IMR-90 (cell line): ENCODE results near the gene NDST1. TPM values are rescaled to one million over a fixed set of nuclear protein-coding genes. Genes with fewer than 3 reads are reported as not detected.

Experiments
- ATAC-seq: fragments of 200-7000 bp; cut with Tn5 transposase; 2 replicates; pipeline ENCODE4 v1.9.1; 2020; ENCODE audit warnings: low read depth, mild to moderate bottlenecking, moderate library complexity
- BruUV-seq: library from RNA; stranded (reverse); fragments of 400-500 nt; replicated peaks from 2 replicates; lab custom pipeline; 2021; lab: Mats Ljungman, UMichigan
- CTCF ChIA-PET: fragments of 300-600 bp; formaldehyde crosslinking; extraction: SDS; loops from one replicate; lab custom pipeline; 2021; ENCODE audit warnings: antibody characterized with exemption; lab: Yijun Ruan, JAX
- POLR2A ChIA-PET: fragments of 300-600 bp; sonication (Branson Sonifier 250); formaldehyde crosslinking; loops from one replicate; lab custom pipeline; 2022; ENCODE audit warnings: antibody characterized with exemption; ENCODE audit not compliant: unreplicated experiment; lab: Charles Lee
- DNase-seq: peaks from one replicate; pipeline ENCODE4 v3.0.0; 2013
- H2AFZ ChIP-seq: replicated peaks from 2 replicates; pipeline ENCODE3; 2013; ENCODE audit warnings: low read length, mild to moderate bottlenecking; ENCODE audit not compliant: poor library complexity
- H2AK5ac ChIP-seq: 2 replicates; pipeline ENCODE4 v1.6.1; 2013; ENCODE audit warnings: low read depth, low read length, inconsistent platforms
- H2AK9ac ChIP-seq: replicated peaks from 2 replicates; pipeline ENCODE3; 2013; ENCODE audit warnings: mild to moderate bottlenecking, low read depth, low read length, moderate library complexity; ENCODE audit not compliant: poor library complexity
- H2BK120ac ChIP-seq: 2 replicates; pipeline ENCODE4 v1.6.1; 2013; ENCODE audit warnings: low read depth, low read length, inconsistent platforms
- H2BK15ac ChIP-seq: 3 replicates; pipeline ENCODE4 v1.6.1; 2013; ENCODE audit warnings: low read depth, low read length, inconsistent platforms
- H2BK20ac ChIP-seq: 2 replicates; pipeline ENCODE4 v1.6.1; 2013; ENCODE audit warnings: low read depth, mild to moderate bottlenecking, inconsistent platforms, low read length, moderate library complexity
- H2BK5ac ChIP-seq: 2 replicates; pipeline ENCODE4 v1.6.1; 2013; ENCODE audit warnings: mild to moderate bottlenecking, low read depth, low read length, inconsistent platforms; ENCODE audit not compliant: poor library complexity, severe bottlenecking
- H3K14ac ChIP-seq: replicated peaks from 2 replicates; pipeline ENCODE4 v1.6.1; 2013; ENCODE audit warnings: low read depth, low read length, inconsistent platforms
- H3K18ac ChIP-seq: 2 replicates; pipeline ENCODE4 v1.6.1; 2013; ENCODE audit warnings: low read depth, low read length, control low read depth
- H3K23ac ChIP-seq: 2 replicates; pipeline ENCODE4 v1.6.1; 2013; ENCODE audit warnings: low read depth, low read length, inconsistent platforms
- H3K27ac ChIP-seq: 2 replicates; pipeline ENCODE4 v1.5.1; 2013; ENCODE audit warnings: mild to moderate bottlenecking, control low read depth, low read length; ENCODE audit not compliant: insufficient read depth
- H3K27me3 ChIP-seq: 2 replicates; pipeline ENCODE4 v1.6.1; 2013; ENCODE audit warnings: low read length; ENCODE audit not compliant: control insufficient read depth, insufficient read depth
- H3K36me3 ChIP-seq: 2 replicates; pipeline ENCODE4 v1.6.1; 2013; ENCODE audit warnings: low read length, mixed read lengths; ENCODE audit not compliant: control insufficient read depth, insufficient read depth
- H3K4ac ChIP-seq: 2 replicates; pipeline ENCODE4 v1.6.1; 2013; ENCODE audit warnings: low read depth, low read length, inconsistent platforms
- H3K4me1 ChIP-seq: 2 replicates; pipeline ENCODE4 v1.6.1; 2013; ENCODE audit warnings: low read length, mixed read lengths; ENCODE audit not compliant: control insufficient read depth, insufficient read depth
- H3K4me2 ChIP-seq: 2 replicates; pipeline ENCODE4 v1.6.1; 2013; ENCODE audit warnings: low read depth, mild to moderate bottlenecking, control low read depth, low read length, moderate library complexity
- H3K4me3 ChIP-seq: 2 replicates; pipeline ENCODE4 v1.5.1; 2013; ENCODE audit warnings: low read depth, mild to moderate bottlenecking, control low read depth, low read length, moderate library complexity; ENCODE audit not compliant: insufficient read depth
- H3K56ac ChIP-seq: 2 replicates; pipeline ENCODE4 v1.6.1; 2013; ENCODE audit warnings: low read length, inconsistent platforms; ENCODE audit not compliant: insufficient read depth; ENCODE audit errors: extremely low read depth
- H3K79me1 ChIP-seq, 2 experiments: 2 replicates each; pipeline ENCODE4 v1.6.1; 2013; ENCODE audit warnings: low read length in 2 of 2, inconsistent platforms in 1 of 2, low read depth in 1 of 2
- H3K9ac ChIP-seq: 2 replicates; pipeline ENCODE4 v1.6.1; 2013; ENCODE audit warnings: low read depth, low read length, control low read depth
- H3K9me1 ChIP-seq: 2 replicates; pipeline ENCODE4 v1.6.1; 2013; ENCODE audit warnings: low read length, inconsistent platforms; ENCODE audit not compliant: insufficient read depth
- H3K9me3 ChIP-seq: 2 replicates; pipeline ENCODE4 v1.6.1; 2013; ENCODE audit warnings: low read length; ENCODE audit not compliant: control insufficient read depth, insufficient read depth
- H4K20me1 ChIP-seq: 2 replicates; pipeline ENCODE4 v1.6.1; 2013; ENCODE audit warnings: low read length, inconsistent platforms; ENCODE audit not compliant: insufficient read depth
- H4K5ac ChIP-seq: 2 replicates; pipeline ENCODE4 v1.6.1; 2013; ENCODE audit warnings: mild to moderate bottlenecking, low read depth, low read length, control low read depth
- H4K8ac ChIP-seq, 2 experiments: 2 replicates each; pipeline ENCODE4 v1.6.1; 2013; ENCODE audit warnings: low read depth in 2 of 2, low read length in 2 of 2, control low read depth in 1 of 2, inconsistent platforms in 1 of 2
- H4K91ac ChIP-seq: 2 replicates; pipeline ENCODE4 v1.6.1; 2013; ENCODE audit warnings: low read depth, low read length, inconsistent platforms; ENCODE audit not compliant: insufficient read depth
- BHLHE40 ChIP-seq: fragments of 150-350 bp; IDR thresholded peaks from 2 replicates; pipeline ENCODE4 v1.6.1; 2016; ENCODE audit warnings: mild to moderate bottlenecking, low read depth, low read length
- CHD1 ChIP-seq: IDR thresholded peaks from 2 replicates; pipeline ENCODE4 v1.6.1; 2012; ENCODE audit warnings: low read depth, low read length, improper control_type of control experiment
- ELK1 ChIP-seq: fragments of 150-350 bp; IDR thresholded peaks from 2 replicates; pipeline ENCODE4 v1.6.1; 2016; ENCODE audit warnings: low read depth, mild to moderate bottlenecking, low read length, moderate library complexity, borderline replicate concordance
- FOS ChIP-seq: fragments of 150-350 bp; IDR thresholded peaks from 2 replicates; pipeline ENCODE4 v1.6.1; 2016; ENCODE audit warnings: low read depth, low read length
- MAZ ChIP-seq: IDR thresholded peaks from 2 replicates; pipeline ENCODE4 v1.6.1; 2012; ENCODE audit warnings: low read depth, mild to moderate bottlenecking, low read length, improper control_type of control experiment, moderate library complexity, borderline replicate concordance
- MXI1 ChIP-seq: IDR thresholded peaks from 2 replicates; pipeline ENCODE4 v1.6.1; 2012; ENCODE audit warnings: low read depth, mild to moderate bottlenecking, low read length, moderate library complexity, borderline replicate concordance
- NFE2L2 ChIP-seq: fragments of 150-350 bp; IDR thresholded peaks from 2 replicates; pipeline ENCODE4 v1.6.1; 2016; ENCODE audit warnings: low read depth, mild to moderate bottlenecking, low read length
- POLR2A ChIP-seq: IDR thresholded peaks from 2 replicates; pipeline ENCODE4 v1.6.1; 2012; ENCODE audit warnings: mild to moderate bottlenecking, low read depth, low read length
- RAD21 ChIP-seq: IDR thresholded peaks from 2 replicates; pipeline ENCODE4 v1.6.1; 2012; ENCODE audit warnings: low read length, improper control_type of control experiment
- RCOR1 ChIP-seq: IDR thresholded peaks from 2 replicates; pipeline ENCODE4 v1.6.1; 2012; ENCODE audit warnings: mild to moderate bottlenecking, low read length, improper control_type of control experiment; ENCODE audit not compliant: insufficient replicate concordance
- SMC3 ChIP-seq: fragments of 150-350 bp; IDR thresholded peaks from 2 replicates; pipeline ENCODE4 v1.6.1; 2016; ENCODE audit warnings: low read depth, mild to moderate bottlenecking, antibody characterized with exemption, low read length, moderate library complexity
- USF2 ChIP-seq: fragments of 150-350 bp; IDR thresholded peaks from 2 replicates; pipeline ENCODE4 v1.6.1; 2017; ENCODE audit warnings: mild to moderate bottlenecking, antibody characterized with exemption, low read length, low read depth
- WGBS, 2 experiments: methylation state at CpG; one replicate each; pipeline versions ENCODE4 v1.1.5 to v1.1.7; 2013; ENCODE audit warnings: missing lambda C conversion rate in 2 of 2; ENCODE audit not compliant: insufficient read length in 1 of 2; ENCODE audit errors: extremely low coverage in 2 of 2; 5-methylcytosine and 5-hydroxymethylcytosine counted together
- dilution Hi-C: fragments of 300-500 bp; cut with HindIII; formaldehyde crosslinking; loops from one replicate; pipeline ENCODE4 v1.14.3; 2018; ENCODE audit warnings: low sequenced_read_pairs; ENCODE audit not compliant: unreplicated experiment
- in situ Hi-C: fragments of 300-500 bp; cut with MboI; formaldehyde crosslinking; loops from 3 replicates; pipeline ENCODE4 v1.14.3; 2019; ENCODE audit warnings: low sequenced_read_pairs, inconsistent platforms, mixed read lengths
- intact Hi-C: fragments of 100-400 bp; cut with micrococcal nuclease; formaldehyde crosslinking; loops from 2 replicates; pipeline ENCODE4 v1.10.0; 2022
- polyA plus RNA-seq, 3 experiments: library from polyadenylated mRNA; depleted of rRNA; stranded (reverse); fragments of >200 nt; gene quantifications; 2 replicates each; pipeline ENCODE4 v1.2.3, GENCODE V29; 2012; ENCODE audit warnings: low replicate concordance in 1 of 3
- total RNA-seq: library from RNA; depleted of rRNA; stranded (reverse); fragments of >200 nt; gene quantifications from 2 replicates; pipeline ENCODE4 v1.2.3, GENCODE V29; 2012

The NDST1 gene
- total and polyA plus RNA-seq, 2 of the 4 experiments (the other 2 are of a cell fraction): 30.5 to 80.4 TPM

GRCh38 chr5:150508828-150509227, 897 bp downstream of the NDST1 start:
- Histone ChIP-seq H2BK15ac (no peak overlapping the region), H2BK20ac (no peak overlapping the region), H3K4ac (peak overlapping the region; percentile 53; the same call in 1 of the 2 replicates), H3K9ac (no peak overlapping the region), H2BK120ac (no peak overlapping the region), H3K36me3 (peaks cover 5% of the 10 kb centered on the region), H4K20me1 (peaks cover 100% of the 10 kb centered on the region), H4K91ac (no peak overlapping the region), H2AK9ac (peak overlapping the region; percentile 46), H3K4me3 (no peak overlapping the region), H2BK5ac (no peak overlapping the region), H2AK5ac (peak overlapping the region; percentile 45; the same call in 1 of the 2 replicates), H3K4me1 (peaks cover 61% of the 10 kb centered on the region), H3K14ac (no peak overlapping the region), H3K23ac (no peak overlapping the region), H2AFZ (peak overlapping the region; percentile 25), H3K9me1 (peaks cover 75% of the 10 kb centered on the region), H3K4me2 (no peak overlapping the region), H3K56ac (no peak overlapping the region), H3K27ac (no peak overlapping the region), H3K79me1 (peaks cover 39 to 98% of the 10 kb centered on the region in 2 experiments), H4K5ac (no peak overlapping the region; the same call in 1 of the 2 replicates), H3K27me3 (no peaks in the 10 kb centered on the region), H4K8ac (no peak overlapping the region), H3K9me3 (no peaks in the 10 kb centered on the region), H3K18ac (no peak overlapping the region)
- 70% methylated on average over 2 of the region's 4 CpGs; no CpG with 5 or more reads in 1 of the 2 experiments for WGBS, 2 experiments
- TF ChIP-seq USF2 (no peak), MAZ (no peak), RAD21 (no peak), POLR2A (no peak), BHLHE40 (no peak), ELK1 (no peak), RCOR1 (no peak), FOS (no peak), NFE2L2 (no peak), MXI1 (no peak), SMC3 (no peak), CHD1 (no peak)
- CTCF ChIA-PET: no interaction called here
- POLR2A ChIA-PET: no interaction called here
- no TSS peak for BruUV-seq
- in situ Hi-C loops (no loop called here), dilution Hi-C loops (no loop called here), intact Hi-C loops (no loop called here)
- DNase-seq (no peak), ATAC-seq (no peak)
